HEK293 (cell line): Measurements from ENCODE around the gene RNF31.

ENCODE experiments used
- CTCF ChIA-PET: fragments of 350-600 bp; formaldehyde crosslinking; extraction: SDS; loops from one replicate; lab custom pipeline; 2021; ENCODE audit warnings: antibody characterized with exemption; lab: Yijun Ruan, JAX
- POLR2A ChIA-PET: fragments of 300-600 bp; formaldehyde crosslinking; extraction: SDS; loops from one replicate; lab custom pipeline; 2020; ENCODE audit warnings: antibody characterized with exemption, inconsistent platforms; lab: Yijun Ruan, JAX
- H3K27ac ChIP-seq: fragments of 200-500 bp; sonication (Bioruptor generic); 2 replicates; pipeline ENCODE4 v1.5.1; 2014; ENCODE audit warnings: low read depth, low read length, control low read depth, inconsistent platforms; ENCODE audit errors: extremely low read depth
- H3K36me3 ChIP-seq, 2 experiments: fragments of 200-500 bp in 1 of 2; sonication (Bioruptor generic) in 1 of 2; 1 replicate in 1 of 2; 2 replicates in 1 of 2; pipeline ENCODE4 v1.5.1; 2014 to 2017; ENCODE audit warnings: inconsistent platforms in 2 of 2, low read length in 2 of 2; ENCODE audit not compliant: control insufficient read depth in 2 of 2, insufficient read depth in 1 of 2
- H3K4me1 ChIP-seq: fragments of 200-500 bp; sonication (Bioruptor generic); 2 replicates; pipeline ENCODE4 v1.5.1; 2014; ENCODE audit warnings: mild to moderate bottlenecking, low read length, inconsistent platforms; ENCODE audit not compliant: control insufficient read depth, insufficient read depth
- H3K4me3 ChIP-seq: 2 replicates; pipeline ENCODE4 v1.5.1; 2011; ENCODE audit warnings: low read depth, mild to moderate bottlenecking, control low read depth, low read length, moderate library complexity
- H3K9me3 ChIP-seq: fragments of 200-500 bp; sonication (Bioruptor generic); 2 replicates; pipeline ENCODE4 v1.5.1; 2014; ENCODE audit warnings: low read depth, low read length, inconsistent platforms; ENCODE audit not compliant: control insufficient read depth, insufficient read depth
- ATF2 ChIP-seq: fragments of 450-650 bp; formaldehyde crosslinking; IDR thresholded peaks from 2 replicates; pipeline ENCODE4 v1.5.1; 2016; ENCODE audit warnings: missing biosample characterization, missing genetic modification characterization, low read depth
- ELK4 ChIP-seq: IDR thresholded peaks from 2 replicates; pipeline ENCODE4 v1.6.1; 2011; ENCODE audit warnings: mild to moderate bottlenecking, low read depth, low read length, borderline replicate concordance
- FEZF1 ChIP-seq: fragments of 450-650 bp; formaldehyde crosslinking; IDR thresholded peaks from 2 replicates; pipeline ENCODE4 v1.5.1; 2016; ENCODE audit warnings: missing biosample characterization, missing genetic modification characterization
- HIC1 ChIP-seq: fragments of 450-650 bp; formaldehyde crosslinking; IDR thresholded peaks from 2 replicates; pipeline ENCODE4 v1.5.1; 2016; ENCODE audit warnings: missing biosample characterization, missing genetic modification characterization
- INSM2 ChIP-seq: fragments of 450-650 bp; formaldehyde crosslinking; IDR thresholded peaks from 2 replicates; pipeline ENCODE4 v1.5.1; 2016; ENCODE audit warnings: missing biosample characterization, missing genetic modification characterization
- KLF7 ChIP-seq: fragments of 450-650 bp; formaldehyde crosslinking; IDR thresholded peaks from 2 replicates; pipeline ENCODE4 v1.5.1; 2016; ENCODE audit warnings: missing biosample characterization, missing genetic modification characterization, borderline replicate concordance
- KLF8 ChIP-seq: fragments of 450-650 bp; formaldehyde crosslinking; IDR thresholded peaks from 2 replicates; pipeline ENCODE4 v1.5.1; 2016; ENCODE audit warnings: missing biosample characterization, missing genetic modification characterization
- MYNN ChIP-seq: fragments of 450-650 bp; formaldehyde crosslinking; IDR thresholded peaks from 2 replicates; pipeline ENCODE4 v1.5.1; 2016; ENCODE audit warnings: missing biosample characterization, missing genetic modification characterization, borderline replicate concordance
- PRDM4 ChIP-seq: fragments of 450-650 bp; formaldehyde crosslinking; IDR thresholded peaks from 2 replicates; pipeline ENCODE4 v1.5.1; 2017; ENCODE audit warnings: missing biosample characterization, missing genetic modification characterization
- REPIN1 ChIP-seq: fragments of 450-650 bp; formaldehyde crosslinking; IDR thresholded peaks from 2 replicates; pipeline ENCODE4 v1.5.1; 2017; ENCODE audit warnings: missing biosample characterization, missing genetic modification characterization, low read depth
- SALL2 ChIP-seq: fragments of 450-650 bp; formaldehyde crosslinking; IDR thresholded peaks from 2 replicates; pipeline ENCODE4 v1.5.0; 2017; ENCODE audit warnings: missing biosample characterization, mild to moderate bottlenecking, missing genetic modification characterization, borderline replicate concordance
- SCRT1 ChIP-seq: fragments of 450-650 bp; formaldehyde crosslinking; IDR thresholded peaks from 2 replicates; pipeline ENCODE4 v1.5.1; 2016; ENCODE audit warnings: missing biosample characterization, missing genetic modification characterization, borderline replicate concordance
- ZEB2 ChIP-seq: fragments of 450-650 bp; formaldehyde crosslinking; IDR thresholded peaks from 2 replicates; pipeline ENCODE4 v1.5.1; 2016; ENCODE audit warnings: missing biosample characterization, missing genetic modification characterization
- ZNF223 ChIP-seq: fragments of 450-650 bp; formaldehyde crosslinking; IDR thresholded peaks from 2 replicates; pipeline ENCODE4 v1.5.1; 2016; ENCODE audit warnings: missing biosample characterization, missing genetic modification characterization
- ZNF292 ChIP-seq: fragments of 450-650 bp; formaldehyde crosslinking; IDR thresholded peaks from 2 replicates; pipeline ENCODE4 v1.5.1; 2016; ENCODE audit warnings: low read depth, missing biosample characterization, missing genetic modification characterization, borderline replicate concordance
- ZNF549 ChIP-seq: fragments of 450-650 bp; IDR thresholded peaks from 2 replicates; pipeline ENCODE4 v1.5.1; 2018; ENCODE audit warnings: missing biosample characterization, missing genetic modification characterization, mild to moderate bottlenecking, inconsistent platforms, moderate library complexity
- ZNF560 ChIP-seq: fragments of 450-650 bp; formaldehyde crosslinking; IDR thresholded peaks from 2 replicates; pipeline ENCODE4 v1.5.1; 2017; ENCODE audit warnings: missing biosample characterization, missing genetic modification characterization, borderline replicate concordance
- ZNF610 ChIP-seq: fragments of 450-650 bp; formaldehyde crosslinking; IDR thresholded peaks from 2 replicates; pipeline ENCODE4 v1.5.1; 2016; ENCODE audit warnings: missing biosample characterization, missing genetic modification characterization, borderline replicate concordance
- ZNF621 ChIP-seq: fragments of 450-650 bp; formaldehyde crosslinking; IDR thresholded peaks from 2 replicates; pipeline ENCODE4 v1.5.1; 2017; ENCODE audit warnings: missing biosample characterization, missing genetic modification characterization

The RNF31 gene

GRCh38 chr14:24127673-24128072, 19.6 kb upstream of the RNF31 start:
- Histone ChIP-seq H3K4me3 (no peak overlapping the region), H3K36me3 (peaks cover 0 to 15% of the 10 kb centered on the region in 2 experiments; a peak in 1 of 3 replicates), H3K27ac (no peak overlapping the region), H3K9me3 (no peaks in the 10 kb centered on the region), H3K4me1 (no peaks in the 10 kb centered on the region)
- CTCF ChIA-PET, result no interaction called here
- POLR2A ChIA-PET, result interaction anchor here (1.7 to 2.6 kb wide), 2 partner anchors 8 to 13 kb away, joined by 10 to 14 read pairs; partner anchors contain the start of genes DCAF11, NRL and PSME1
- TF ChIP-seq INSM2 (no peak), ZEB2 (no peak), REPIN1 (no peak), ZNF549 (tag by site-specific recombination) (no peak), ATF2 (no peak), MYNN (tag by site-specific recombination) (no peak), ZNF223 (tag by site-specific recombination) (no peak), ZNF621 (tag by site-specific recombination) (no peak), KLF8 (tag by site-specific recombination) (no peak), ZNF292 (tag by site-specific recombination) (no peak), ELK4 (no peak), SCRT1 (tag by site-specific recombination) (no peak), ZNF610 (no peak), KLF7 (tag by site-specific recombination) (no peak), ZNF560 (tag by site-specific recombination) (no peak), HIC1 (tag by site-specific recombination) (no peak), FEZF1 (no peak), PRDM4 (tag by site-specific recombination) (no peak), SALL2 (tag by site-specific recombination) (no peak)
